Non-pigmented ciliary epithelial cell (primary cell): ENCODE measurements around the gene MEP1B.
A peak's percentile ranks its signal among the peaks of the same experiment; 100 is the strongest.
"Not testable (repeated sequence)": the region's sequence is repeated elsewhere in the genome, so short reads cannot be mapped to it uniquely, and the experiment has no call there.

ENCODE experiments used
- DNase-seq: peaks from one replicate; pipeline ENCODE4 v3.0.0-alpha.2; 2010; ENCODE audit warnings: low read depth

Gene MEP1B

GRCh38 chr18:32189790-32190189 is at the start of gene MEP1B:
TSS of gene MEP1B (plus strand) at chr18:32190039. CDS start at chr18:32190071, 32 bp downstream.
- no peak for DNase-seq

DNA sequence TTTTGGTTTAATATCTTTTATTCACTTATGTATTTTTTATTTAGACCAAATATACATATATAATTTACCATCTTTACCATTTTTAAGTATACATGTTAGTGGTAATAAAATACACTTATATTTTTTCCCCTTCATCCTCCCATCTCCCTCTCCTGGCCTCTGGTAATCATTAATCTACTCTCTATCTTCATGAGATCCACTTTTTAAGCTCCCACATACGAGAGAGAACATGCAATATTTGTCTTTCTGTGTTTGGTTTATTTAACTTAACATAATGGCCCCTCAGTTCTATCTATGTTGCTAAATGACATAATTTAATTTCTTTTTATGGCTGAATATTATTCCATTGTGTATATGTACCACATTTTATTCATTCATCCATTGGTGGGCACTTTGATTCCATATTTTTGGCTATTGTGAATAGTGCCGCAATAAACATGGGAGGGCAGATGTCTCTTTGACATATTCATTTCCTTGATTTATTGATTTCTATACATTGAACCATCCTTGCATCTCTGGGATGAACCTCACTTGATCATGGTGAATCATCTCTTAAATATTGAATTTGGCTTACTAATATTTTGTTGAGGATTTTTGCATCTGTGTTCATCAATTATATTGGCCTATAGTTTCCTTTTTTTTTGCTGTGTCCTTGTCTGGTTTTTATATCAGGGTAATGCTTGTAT is 41.5 kb upstream of the MEP1B start:
- no peak for DNase-seq

DNA sequence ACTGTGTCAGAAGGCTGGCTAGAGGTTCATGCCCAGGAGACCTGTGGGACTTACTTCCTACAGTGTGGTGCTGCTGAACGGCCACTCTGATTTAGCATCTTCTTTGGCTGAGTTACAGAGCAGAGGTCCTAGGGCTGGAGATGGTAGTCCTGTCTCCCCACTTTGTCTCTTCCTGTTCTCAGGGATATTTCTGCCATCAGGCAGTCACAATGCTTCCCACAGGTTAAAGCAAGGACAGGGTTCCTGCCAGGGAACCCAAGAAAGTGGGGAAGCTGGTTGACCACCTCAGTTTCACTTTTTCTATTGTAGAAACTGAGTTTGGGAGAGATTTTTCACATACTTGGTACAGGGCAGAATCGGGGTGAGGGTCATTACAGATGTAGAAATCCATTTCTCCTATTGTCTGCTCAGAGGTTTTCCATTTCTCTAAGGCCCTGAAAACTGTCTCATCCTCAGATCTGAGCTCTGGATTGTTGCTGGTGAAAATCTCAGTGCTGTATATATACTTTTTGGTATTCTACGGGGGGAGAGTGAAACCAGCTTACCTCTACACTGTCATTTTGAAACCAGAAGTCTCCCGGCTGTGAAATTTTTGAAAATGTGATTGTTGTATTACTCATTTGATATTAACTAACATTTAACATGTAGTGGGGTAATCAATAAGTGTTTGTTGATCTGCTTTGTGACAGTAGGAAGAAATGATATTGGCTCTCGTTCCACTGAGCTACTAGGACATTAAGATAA is 37.0 kb upstream of the MEP1B start:
- DNase-seq, result no peak

- no peak for DNase-seq
Observed at GRCh38 chr18:32156855-32157254, 33.0 kb upstream of the MEP1B start.

DNA sequence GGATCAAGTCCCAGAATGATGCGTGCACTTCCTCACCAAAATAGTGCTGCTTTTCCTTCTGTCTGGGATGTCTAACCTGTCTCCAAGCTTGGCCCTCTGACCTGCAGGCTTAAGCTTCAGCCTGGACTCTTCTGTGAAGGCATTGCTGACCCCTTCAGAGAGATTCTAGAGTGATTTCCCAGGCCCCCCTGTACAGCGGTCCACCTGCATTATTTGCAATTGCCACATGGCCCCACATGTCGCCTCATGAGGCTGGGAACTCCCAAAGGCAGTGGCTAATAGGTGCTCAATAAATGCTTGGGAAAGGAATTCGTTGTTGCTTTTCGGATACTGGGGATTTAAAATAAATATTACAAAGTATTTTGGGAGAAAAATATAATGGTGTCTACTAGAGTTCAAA is 32.3 kb upstream of the MEP1B start:
- DNase-seq, result no peak

DNA sequence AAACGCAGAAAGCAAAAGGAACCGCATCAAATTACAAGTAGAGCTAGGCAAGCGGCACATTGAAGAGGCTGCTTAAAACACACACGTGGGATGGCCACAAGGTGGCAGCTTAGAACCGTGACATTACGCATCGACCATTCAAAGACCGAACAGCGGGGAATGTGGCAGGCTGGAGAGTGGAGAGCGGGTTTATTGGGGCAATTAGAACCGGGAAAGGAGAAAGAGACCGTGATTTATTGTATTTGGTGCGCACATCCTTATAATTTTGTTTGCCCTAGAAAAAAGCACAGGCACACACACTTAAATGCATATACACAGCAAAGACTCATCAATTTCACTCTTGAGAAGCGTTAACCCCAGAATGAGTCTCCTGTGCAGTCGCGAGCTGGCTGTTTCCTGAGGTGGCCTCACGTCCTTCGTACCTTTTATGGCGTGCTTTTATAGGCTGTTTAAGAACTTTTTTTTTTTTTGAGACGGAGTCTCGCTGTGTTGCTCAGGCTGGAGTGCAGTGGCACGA is 31.7 kb upstream of the MEP1B start:
- DNase-seq, result peak; percentile 74

GRCh38 chr18:32158631-32159030 is 31.2 kb upstream of the MEP1B start:
- DNase-seq, result not testable (repeated sequence)

- no peak for DNase-seq
Observed at GRCh38 chr18:32160547-32160946, 29.3 kb upstream of the MEP1B start.

DNA sequence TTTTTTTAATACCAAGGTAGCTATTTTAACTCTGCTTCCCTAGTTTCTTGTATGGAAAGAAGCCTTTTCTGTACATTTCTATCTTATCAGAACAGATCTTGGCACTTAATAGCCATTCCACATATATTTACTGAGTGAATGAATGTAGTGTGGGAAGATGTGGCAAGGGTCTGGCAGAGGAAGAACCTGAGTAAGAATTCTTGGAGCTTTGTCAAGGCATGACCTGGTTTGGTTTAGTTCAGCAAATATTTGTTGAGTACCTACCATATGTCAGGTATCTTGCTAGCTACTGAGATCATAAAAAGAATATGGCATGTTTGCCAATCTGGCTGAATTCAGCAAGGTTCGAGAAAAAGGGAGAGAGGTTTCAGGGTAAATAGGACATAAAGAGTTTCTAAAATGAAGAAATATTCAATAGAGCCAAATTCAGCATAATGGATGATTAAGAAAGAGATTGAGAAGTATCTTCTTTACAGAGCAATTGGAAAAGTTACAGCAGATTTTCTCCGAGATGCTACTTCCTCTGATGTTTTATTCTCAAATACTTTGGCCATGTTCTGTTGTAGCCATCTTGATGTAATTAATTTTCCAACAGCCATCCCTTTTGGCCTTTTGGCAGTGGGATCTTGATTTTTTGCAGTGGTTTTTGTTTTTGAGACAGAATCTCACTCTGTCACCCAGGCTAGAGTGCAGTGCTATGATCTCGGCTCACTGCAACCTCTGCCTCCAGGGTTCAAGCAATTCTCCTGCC is 21.7 kb upstream of the MEP1B start:
- no peak for DNase-seq

GRCh38 chr18:32173654-32174053 is 16.2 kb upstream of the MEP1B start:
- DNase-seq, result no peak

GRCh38 chr18:32174719-32175118 is 15.1 kb upstream of the MEP1B start:
- no peak for DNase-seq

GRCh38 chr18:32175265-32175664 is 14.6 kb upstream of the MEP1B start:
- DNase-seq, result no peak

- DNase-seq, result not testable (repeated sequence)
Observed at GRCh38 chr18:32176745-32177144, 13.1 kb upstream of the MEP1B start.

- DNase-seq, result no peak
Observed at GRCh38 chr18:32177530-32177929, 12.3 kb upstream of the MEP1B start.

- no peak for DNase-seq
Observed at GRCh38 chr18:32183503-32183902, 6.3 kb upstream of the MEP1B start.

DNA sequence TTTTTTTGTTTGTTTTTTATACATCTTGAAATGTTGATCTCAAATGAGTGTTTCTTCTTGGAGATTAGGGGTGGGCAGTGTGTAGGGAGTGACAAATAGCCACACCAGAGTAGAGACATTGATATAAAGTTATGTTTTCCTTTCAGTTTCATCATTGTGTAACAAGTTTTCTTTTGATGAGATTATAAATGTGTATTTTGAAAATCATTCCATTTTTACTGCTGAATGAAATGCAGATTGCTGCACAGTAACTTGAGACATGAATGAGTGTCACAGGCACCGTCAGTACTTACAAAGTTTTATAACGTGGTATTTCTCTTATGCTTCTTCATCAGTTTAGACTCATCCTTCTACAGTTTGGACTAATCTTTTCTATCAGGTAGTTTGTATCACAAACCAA is 370 bp downstream of the MEP1B start:
- no peak for DNase-seq

DNA sequence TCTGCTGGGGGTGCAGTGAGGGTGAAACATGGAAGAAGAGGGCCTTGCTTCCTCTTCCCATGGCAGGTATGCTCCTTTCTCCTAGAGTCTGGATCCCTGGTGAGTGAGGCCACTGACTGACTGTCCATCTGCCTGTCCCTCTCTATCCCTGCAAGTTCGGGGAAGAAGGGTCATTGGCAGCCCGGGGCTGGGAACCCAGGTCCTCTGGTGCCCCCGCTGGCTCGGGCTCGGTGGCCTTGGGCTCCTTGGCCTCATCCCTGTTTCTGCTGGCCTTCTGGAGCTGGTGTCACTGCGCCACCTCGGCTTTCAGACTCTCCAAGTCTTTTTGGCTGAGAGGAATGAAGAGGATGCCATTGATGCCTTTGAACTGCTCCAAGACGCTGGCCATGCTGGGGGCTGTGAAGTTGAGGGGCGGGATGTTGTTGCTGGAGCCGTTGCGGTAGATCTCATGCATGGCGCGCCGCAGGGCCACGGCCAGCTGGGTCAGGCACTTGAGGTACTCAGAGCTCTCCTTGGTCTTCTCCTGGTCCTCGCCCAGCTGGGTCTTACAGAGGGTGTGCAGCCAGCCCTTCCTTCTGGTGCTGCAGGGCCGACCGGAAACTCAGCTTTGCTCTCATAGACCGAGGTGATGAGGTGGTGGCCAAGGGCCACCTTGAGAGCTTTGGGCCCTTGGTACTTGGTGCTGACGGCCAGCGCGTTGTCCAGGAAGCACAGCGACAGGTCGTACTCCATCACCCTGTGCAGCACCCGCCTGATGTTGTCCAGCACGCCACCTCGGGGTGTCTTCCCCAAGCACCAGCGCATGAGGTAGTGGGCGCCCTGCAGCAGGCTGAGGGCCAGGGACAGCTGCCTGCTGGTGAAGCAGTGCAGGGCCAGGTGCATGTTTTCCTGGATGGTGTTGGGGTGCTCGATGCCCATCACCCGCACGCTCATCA is 6.3 kb downstream of the MEP1B start:
- no peak for DNase-seq

DNA sequence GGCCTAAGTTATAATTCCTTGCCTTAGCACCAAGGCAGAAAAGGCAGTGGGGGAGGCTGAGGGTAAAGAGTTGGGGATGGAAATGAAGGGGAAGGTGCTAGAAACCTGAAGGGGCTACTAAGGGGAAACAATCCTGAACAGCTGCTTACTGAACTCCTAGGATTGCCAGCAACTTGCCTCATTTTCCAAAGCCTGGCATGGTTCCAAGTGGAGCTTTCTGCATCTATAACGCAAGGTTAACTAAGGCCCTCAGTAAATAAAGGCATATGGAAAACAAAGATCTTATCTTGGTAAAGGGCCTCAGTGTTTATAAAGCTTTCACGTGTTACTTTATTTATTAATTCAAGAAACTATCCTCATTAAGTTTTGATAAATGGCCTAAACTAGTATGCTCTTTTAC is 10.9 kb downstream of the MEP1B start:
- DNase-seq, result no peak

DNA sequence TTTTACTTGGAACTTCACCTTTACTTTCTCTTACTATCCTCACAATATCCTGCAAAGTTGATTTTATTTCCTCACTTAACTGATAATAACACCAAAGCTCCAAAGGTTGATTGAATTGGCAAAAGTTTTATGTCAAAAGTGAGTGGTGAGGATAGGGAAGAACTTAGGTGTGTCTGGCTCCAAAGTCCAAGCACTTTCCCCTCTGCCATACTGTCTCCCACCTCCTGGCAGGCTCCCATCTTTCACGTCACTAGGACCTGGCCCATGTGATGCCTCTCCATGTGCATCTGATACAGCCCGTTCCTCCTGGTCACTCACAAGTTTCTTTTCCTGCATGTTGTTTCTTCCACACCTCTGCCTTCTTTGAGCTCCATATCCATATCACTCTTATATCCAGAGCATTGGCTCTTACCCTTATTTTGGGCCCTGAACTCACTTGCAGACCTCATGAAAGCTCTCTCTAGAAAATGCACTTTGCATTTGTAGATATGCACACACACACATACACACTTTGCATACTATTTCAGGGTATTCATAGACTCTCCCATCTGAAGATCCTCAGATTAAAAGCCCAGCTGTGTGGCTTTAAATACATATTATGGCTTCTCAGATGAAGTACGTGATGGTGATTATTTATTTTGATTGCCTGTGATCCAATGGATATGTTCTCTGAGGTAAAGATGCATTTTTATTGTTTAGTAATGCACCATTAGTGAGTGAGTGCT is 12.3 kb downstream of the MEP1B start:
- no peak for DNase-seq

GRCh38 chr18:32208023-32208422 is 18.2 kb downstream of the MEP1B start:
- no peak for DNase-seq

DNA sequence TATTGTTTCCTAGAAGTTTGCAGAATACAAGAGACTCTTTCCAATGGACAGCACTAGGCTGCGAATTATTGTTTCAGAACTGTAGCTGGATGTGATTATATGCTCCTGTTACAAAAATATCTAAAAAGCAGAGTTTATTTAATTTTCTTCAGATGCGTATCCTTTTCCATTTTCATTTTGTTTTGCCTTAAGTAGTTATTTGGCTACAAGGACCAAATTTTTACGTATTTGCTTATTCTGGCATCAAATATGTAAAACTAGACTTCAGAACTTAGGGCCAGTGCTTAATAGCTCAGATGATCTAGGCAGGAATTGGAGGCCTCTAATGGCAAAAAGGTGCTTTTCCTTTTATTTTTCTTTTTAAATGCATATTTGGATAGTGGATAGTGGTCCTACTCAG is 18.7 kb downstream of the MEP1B start:
- DNase-seq, result no peak
